PC-9 (cell line): ENCODE results near the gene GPR146. TPM values are rescaled to one million over a fixed set of nuclear protein-coding genes. Genes with fewer than 3 reads are reported as not detected.
"Not testable (repeated sequence)": the region's sequence is repeated elsewhere in the genome, so short reads cannot be mapped to it uniquely, and the experiment has no call there.

Experiments
- BruUV-seq: library from RNA; stranded (reverse); fragments of 400-500 nt; replicated peaks from 2 replicates; lab custom pipeline; 2021; lab: Mats Ljungman, UMichigan
- CTCF ChIA-PET: fragments of 300-600 bp; sonication (Branson Sonifier 250); formaldehyde crosslinking; loops from one replicate; lab custom pipeline; 2022; ENCODE audit warnings: antibody characterized with exemption; lab: Charles Lee
- POLR2A ChIA-PET: fragments of 300-600 bp; sonication (Branson Sonifier 250); formaldehyde crosslinking; loops from one replicate; lab custom pipeline; 2022; ENCODE audit warnings: antibody characterized with exemption; ENCODE audit not compliant: unreplicated experiment; lab: Charles Lee
- DNase-seq, 2 experiments: peaks; one replicate each; pipeline versions ENCODE4 v3.0.0 to v3.0.0-alpha.2; 2015 to 2022; ENCODE audit warnings: mixed read lengths in 1 of 2
- H2AFZ ChIP-seq: fragments of 200-600 bp; sonication (generic); 2 replicates; pipeline ENCODE4 v1.8.1; 2017; ENCODE audit warnings: antibody characterized with exemption
- H3F3A ChIP-seq: fragments of 200-600 bp; sonication (generic); 2 replicates; pipeline ENCODE4 v1.8.1; 2017; ENCODE audit warnings: antibody characterized with exemption, mild to moderate bottlenecking, low read depth; ENCODE audit not compliant: insufficient read depth
- H3K27ac ChIP-seq: fragments of 200-600 bp; sonication (generic); 2 replicates; pipeline ENCODE4 v1.6.1; 2016; ENCODE audit warnings: mixed run types
- H3K27me3 ChIP-seq: fragments of 200-600 bp; sonication (generic); 2 replicates; pipeline ENCODE4 v1.6.1; 2016; ENCODE audit warnings: low read depth, mixed run types; ENCODE audit not compliant: insufficient read depth
- H3K36me3 ChIP-seq: fragments of 200-600 bp; sonication (generic); 2 replicates; pipeline ENCODE4 v1.6.1; 2016; ENCODE audit warnings: low read depth, mixed run types
- H3K4me1 ChIP-seq: fragments of 200-600 bp; sonication (generic); replicated peaks from 2 replicates; pipeline ENCODE4 v1.6.1; 2016; ENCODE audit warnings: mixed run types; ENCODE audit not compliant: insufficient read depth
- H3K4me2 ChIP-seq: fragments of 200-600 bp; sonication (generic); 2 replicates; pipeline ENCODE4 v1.6.1; 2017; ENCODE audit warnings: mixed run types
- H3K4me3 ChIP-seq: fragments of 200-600 bp; sonication (generic); 2 replicates; pipeline ENCODE4 v1.6.1; 2016; ENCODE audit warnings: mixed run types
- H3K79me2 ChIP-seq: fragments of 200-600 bp; sonication (generic); 2 replicates; pipeline ENCODE4 v1.6.1; 2017; ENCODE audit warnings: low read depth, mixed run types
- H3K9me2 ChIP-seq: fragments of 200-600 bp; sonication (generic); 2 replicates; pipeline ENCODE4 v1.8.1; 2017; ENCODE audit warnings: mild to moderate bottlenecking; ENCODE audit not compliant: insufficient read depth
- H3K9me3 ChIP-seq: fragments of 200-600 bp; sonication (generic); 2 replicates; pipeline ENCODE4 v1.8.1; 2016; ENCODE audit warnings: low read depth; ENCODE audit not compliant: insufficient read depth
- H4K20me1 ChIP-seq: fragments of 200-600 bp; sonication (generic); 2 replicates; pipeline ENCODE4 v1.8.1; 2017; ENCODE audit not compliant: insufficient read depth
- CTCF ChIP-seq: fragments of 200-600 bp; sonication (generic); conservative IDR thresholded peaks from 2 replicates; pipeline ENCODE4 v1.6.1; 2017; ENCODE audit warnings: mixed run types, antibody characterized with exemption, mild to moderate bottlenecking, moderate library complexity
- EZH2 ChIP-seq: fragments of 200-600 bp; sonication (generic); IDR thresholded peaks from 2 replicates; pipeline ENCODE4 v1.8.0; 2017; ENCODE audit warnings: antibody characterized with exemption, low read depth
- intact Hi-C: fragments of 100-400 bp; cut with micrococcal nuclease; formaldehyde crosslinking; loops from one replicate; pipeline ENCODE4 v1.10.0; 2022; ENCODE audit not compliant: unreplicated experiment
- total RNA-seq: library from RNA; stranded (reverse); gene quantifications from 2 replicates; pipeline ENCODE4 v1.2.3, GENCODE V29; 2021

The GPR146 gene
- total RNA-seq, 1 experiment from 2014 or later: 3.4 TPM

- TF ChIP-seq CTCF: no peak
- TF ChIP-seq EZH2: no peak
- no peaks in the 10 kb centered on the region for H3K9me3 ChIP-seq
- peaks cover 8% of the 10 kb centered on the region for H4K20me1 ChIP-seq
- H3K4me2 ChIP-seq: no peak overlapping the region
- POLR2A ChIA-PET: no interaction called here
- no peak overlapping the region for H3K4me3 ChIP-seq
- no peaks in the 10 kb centered on the region for H3K4me1 ChIP-seq
- no peak overlapping the region for H3K27ac ChIP-seq
- BruUV-seq: no TSS peak
- H3K9me2 ChIP-seq: no peaks in the 10 kb centered on the region
- peaks cover 4% of the 10 kb centered on the region; the same call in 1 of the 2 replicates for H3F3A ChIP-seq
- CTCF ChIA-PET: interaction anchor here (0.6 kb wide), 1 partner anchor 66 kb away, joined by 3 read pairs; no protein-coding TSS in a partner anchor
- DNase-seq: no peak
- H3K79me2 ChIP-seq: no peaks in the 10 kb centered on the region
- intact Hi-C loops: no loop called here
- no peaks in the 10 kb centered on the region for H3K36me3 ChIP-seq
- H2AFZ ChIP-seq: no peak overlapping the region
- no peaks in the 10 kb centered on the region for H3K27me3 ChIP-seq
Measured at GRCh38 chr7:999941-1000935, 44.1 kb upstream of the GPR146 start.

GRCh38 chr7:1001069-1001770, 43.1 kb upstream of the GPR146 start:
- H3K9me2 ChIP-seq, H2AFZ ChIP-seq, H3K27ac ChIP-seq, H3K9me3 ChIP-seq, H3K4me3 ChIP-seq, POLR2A ChIA-PET, DNase-seq, H3F3A ChIP-seq, H3K27me3 ChIP-seq, H3K36me3 ChIP-seq, H3K4me2 ChIP-seq, BruUV-seq, intact Hi-C loops, H3K79me2 ChIP-seq, H3K4me1 ChIP-seq: not testable (repeated sequence)
- CTCF ChIA-PET: interaction anchor here (0.6 kb wide), 1 partner anchor 65 kb away, joined by 3 read pairs; no protein-coding TSS in a partner anchor
- peaks cover 16% of the 10 kb centered on the region for H4K20me1 ChIP-seq

- CTCF ChIA-PET, BruUV-seq, DNase-seq, intact Hi-C loops, H3K9me3 ChIP-seq, H3K4me1 ChIP-seq, H2AFZ ChIP-seq, POLR2A ChIA-PET, H3K4me3 ChIP-seq, H3F3A ChIP-seq, H3K36me3 ChIP-seq, H3K4me2 ChIP-seq, H3K27ac ChIP-seq, H3K9me2 ChIP-seq, H3K27me3 ChIP-seq, H3K79me2 ChIP-seq: not testable (repeated sequence)
- peaks cover 20% of the 10 kb centered on the region for H4K20me1 ChIP-seq
Measured at GRCh38 chr7:1002026-1002425, 42.3 kb upstream of the GPR146 start.

- H3K36me3 ChIP-seq, H3K4me2 ChIP-seq, H3K27ac ChIP-seq, H3K79me2 ChIP-seq, BruUV-seq, CTCF ChIA-PET, DNase-seq, H3K9me3 ChIP-seq, POLR2A ChIA-PET, H3K27me3 ChIP-seq, H3K9me2 ChIP-seq, H3F3A ChIP-seq, H3K4me3 ChIP-seq, H2AFZ ChIP-seq, intact Hi-C loops, H3K4me1 ChIP-seq: not testable (repeated sequence)
- peaks cover 21% of the 10 kb centered on the region for H4K20me1 ChIP-seq
Measured at GRCh38 chr7:1002445-1002844, 41.9 kb upstream of the GPR146 start.
